Endothelial cell of umbilical vein (primary cell): ENCODE measurements around the gene SPARC. TPM values are rescaled to one million over a fixed set of nuclear protein-coding genes. Genes with fewer than 3 reads are reported as not detected.

Experiments
- BruUV-seq: library from RNA; stranded (reverse); fragments of 400-500 nt; replicated peaks from 2 replicates; lab custom pipeline; 2021; lab: Mats Ljungman, UMichigan
- CTCF ChIA-PET: fragments of 300-600, 350-600 bp; sonication (Branson Sonifier 250); formaldehyde crosslinking; loops from one replicate; lab custom pipeline; 2021; ENCODE audit warnings: antibody characterized with exemption, inconsistent platforms; lab: Charles Lee
- POLR2A ChIA-PET: fragments of 300-600, 350-600 bp; sonication (Branson Sonifier 250); formaldehyde crosslinking; loops from one replicate; lab custom pipeline; 2021; ENCODE audit warnings: antibody characterized with exemption, inconsistent platforms; lab: Charles Lee
- DNase-seq: peaks from one replicate; pipeline ENCODE4 v3.0.0-alpha.2; 2011; ENCODE audit warnings: low read depth, low spot score
- FAIRE-seq: peaks from 2 replicates; lab custom pipeline; 2011; peaks lifted over from hg19 to GRCh38; lab: Jason Lieb, UNC
- H2AFZ ChIP-seq: 2 replicates; pipeline ENCODE4 v1.6.0; 2012; ENCODE audit warnings: low read depth, low read length, control low read depth, inconsistent platforms
- H3K27ac ChIP-seq: 2 replicates; pipeline ENCODE4 v1.5.1; 2011; ENCODE audit warnings: low read depth, mild to moderate bottlenecking, control low read depth, low read length, moderate library complexity; ENCODE audit not compliant: insufficient read depth
- H3K27me3 ChIP-seq, 2 experiments: 2 replicates each; pipeline versions ENCODE4 v1.6.0 to v1.6.1; 2011; ENCODE audit warnings: low read length in 2 of 2, mixed read lengths in 1 of 2; ENCODE audit not compliant: control insufficient read depth in 2 of 2, insufficient read depth in 2 of 2
- H3K36me3 ChIP-seq, 2 experiments: 2 replicates in 1 of 2; 3 replicates in 1 of 2; pipeline ENCODE4 v1.5.1; 2011; ENCODE audit warnings: low read length in 2 of 2, mild to moderate bottlenecking in 1 of 2, moderate library complexity in 1 of 2; ENCODE audit not compliant: control insufficient read depth in 2 of 2, insufficient read depth in 2 of 2; ENCODE audit errors: extremely low read depth in 1 of 2
- H3K4me1 ChIP-seq: 3 replicates; pipeline ENCODE4 v1.5.1; 2011; ENCODE audit warnings: mild to moderate bottlenecking, low read length; ENCODE audit not compliant: control insufficient read depth, insufficient read depth; ENCODE audit errors: extremely low read depth
- H3K4me2 ChIP-seq: 2 replicates; pipeline ENCODE4 v1.6.1; 2011; ENCODE audit warnings: low read length, control low read depth, mixed read lengths; ENCODE audit not compliant: insufficient read depth
- H3K4me3 ChIP-seq, 3 experiments: fragments of 200-600 bp in 1 of 3; sonication (generic), shearing (Covaris generic) in 1 of 3; replicated peaks in 1 of 3; 2 replicates each; pipeline ENCODE4 v1.5.1; 2011 to 2016; ENCODE audit warnings: control low read depth in 3 of 3, low read length in 3 of 3, mild to moderate bottlenecking in 2 of 3, inconsistent platforms in 1 of 3, low read depth in 1 of 3, moderate library complexity in 1 of 3; ENCODE audit not compliant: insufficient read depth in 1 of 3
- H3K79me2 ChIP-seq: 2 replicates; pipeline ENCODE4 v1.6.0; 2012; ENCODE audit warnings: low read length, inconsistent platforms; ENCODE audit not compliant: control insufficient read depth, insufficient read depth
- H3K9ac ChIP-seq: replicated peaks from 2 replicates; pipeline ENCODE3; 2011; ENCODE audit warnings: low read length, control low read depth; ENCODE audit not compliant: insufficient read depth; ENCODE audit errors: extremely low read depth
- H3K9me1 ChIP-seq: replicated peaks from 3 replicates; pipeline ENCODE4 v1.6.0; 2011; ENCODE audit warnings: mild to moderate bottlenecking, low read length; ENCODE audit not compliant: control insufficient read depth, insufficient read depth; ENCODE audit errors: extremely low read depth
- H3K9me3 ChIP-seq: replicated peaks from 2 replicates; pipeline ENCODE4 v1.5.1; 2012; ENCODE audit warnings: low read length, inconsistent platforms; ENCODE audit not compliant: control insufficient read depth, insufficient read depth
- H4K20me1 ChIP-seq: replicated peaks from 2 replicates; pipeline ENCODE3; 2011; ENCODE audit warnings: mild to moderate bottlenecking, low read length; ENCODE audit not compliant: control insufficient read depth, insufficient read depth; ENCODE audit errors: extremely low read depth
- CTCF ChIP-seq, 2 donors: IDR thresholded peaks; 1 replicate in 1 of 2; 2 replicates in 1 of 2; pipeline ENCODE4 v1.5.1; 2011; ENCODE audit warnings: low read length in 2 of 2, mild to moderate bottlenecking in 2 of 2, moderate library complexity in 2 of 2, control low read depth in 1 of 2, inconsistent platforms in 1 of 2, low read depth in 1 of 2; ENCODE audit not compliant: insufficient read depth in 1 of 2; ENCODE audit errors: extremely low read depth in 1 of 2
- EZH2 ChIP-seq: IDR thresholded peaks from 2 replicates; pipeline ENCODE4 v1.6.1; 2012; ENCODE audit warnings: borderline replicate concordance, low read depth, mild to moderate bottlenecking, moderate library complexity, low read length, inconsistent platforms; ENCODE audit not compliant: severe bottlenecking
- FOS ChIP-seq: IDR thresholded peaks from 2 replicates; pipeline ENCODE4 v1.6.1; 2011; ENCODE audit warnings: mild to moderate bottlenecking, low read length, moderate library complexity, borderline replicate concordance; ENCODE audit not compliant: insufficient read depth
- GATA2 ChIP-seq: IDR thresholded peaks from 2 replicates; pipeline ENCODE4 v1.7.0; 2011; ENCODE audit warnings: low read depth, mild to moderate bottlenecking, moderate library complexity, mixed read lengths, low read length; ENCODE audit not compliant: insufficient read length, insufficient read depth
- JUN ChIP-seq: IDR thresholded peaks from 2 replicates; pipeline ENCODE4 v1.6.1; 2011; ENCODE audit warnings: borderline replicate concordance, low read depth; ENCODE audit not compliant: insufficient read length, insufficient read depth
- MAX ChIP-seq: IDR thresholded peaks from 2 replicates; pipeline ENCODE4 v1.6.1; 2011; ENCODE audit not compliant: insufficient read depth, insufficient read length
- MYC ChIP-seq: IDR thresholded peaks from one replicate; pipeline ENCODE4 v1.6.1; 2011; ENCODE audit warnings: mild to moderate bottlenecking, low read depth, low read length
- POLR2A ChIP-seq: IDR thresholded peaks from 2 replicates; pipeline ENCODE4 v1.6.1; 2012; ENCODE audit warnings: low read depth, mild to moderate bottlenecking, control low read depth, low read length
- POLR2AphosphoS5 ChIP-seq: IDR thresholded peaks from 2 replicates; pipeline ENCODE4 v1.6.1; 2012; ENCODE audit warnings: low read depth, mild to moderate bottlenecking, control low read depth, low read length, moderate library complexity; ENCODE audit not compliant: insufficient read depth
- dilution Hi-C: fragments of 300-500 bp; cut with MboI; formaldehyde crosslinking; loops from one replicate; pipeline ENCODE4 v1.15.0; 2019; ENCODE audit warnings: low sequenced_read_pairs; ENCODE audit not compliant: extremely low pct_ligation_motif_present
- intact Hi-C: fragments of 100-400 bp; cut with micrococcal nuclease; formaldehyde crosslinking; loops from one replicate; pipeline ENCODE4 v1.10.0; 2022
- polyA plus RNA-seq, 4 experiments: library from polyadenylated mRNA; depleted of rRNA in 3 of 4; stranded (reverse) in 3 of 4; unstranded in 1 of 4; fragments of >200 nt; gene quantifications; 2 replicates each; pipeline versions ENCODE4 v1.2.1 to v1.2.3, GENCODE V29; 2011 to 2012; ENCODE audit warnings: missing spikeins in 1 of 4
- total RNA-seq: library from RNA; stranded (reverse); gene quantifications from 2 replicates; pipeline ENCODE4 v1.2.3, GENCODE V29; 2021

The SPARC gene
- total and polyA plus RNA-seq, 2 donors (not counting 3 experiments of a cell fraction or from before 2014, with no cell fraction given): 2,962 to 3,114 TPM

GRCh38 chr5:151694035-151694485, 7.3 kb upstream of the SPARC start:
- H4K20me1 ChIP-seq: no peaks in the 10 kb centered on the region
- no peak overlapping the region for H3K4me3 ChIP-seq
- DNase-seq (no peak), FAIRE-seq (peak; percentile 12)
- dilution Hi-C loops: no loop called here
- peaks cover 6% of the 10 kb centered on the region for H3K4me1 ChIP-seq
- BruUV-seq: no TSS peak
- TF ChIP-seq JUN (no peak), CTCF (IDR thresholded peaks at IDR 0.05; ENCODE audit: extremely low read depth in 1 of 2, insufficient read depth in 1 of 2, low read depth in 1 of 2, low read length in 2 of 2) (no peak), MAX (no peak), POLR2A (no peak), FOS (no peak), GATA2 (no peak), POLR2AphosphoS5 (no peak), EZH2 (no peak), MYC (no peak)
- CTCF ChIA-PET: interaction anchor here (1.7 kb wide), 1 partner anchor 47 kb away, joined by 9 read pairs; no protein-coding TSS in a partner anchor
- no peak overlapping the region for H3K4me2 ChIP-seq
- H3K36me3 ChIP-seq: no peaks in the 10 kb centered on the region
- H3K9me1 ChIP-seq: no peaks in the 10 kb centered on the region
- no peak overlapping the region for H3K9ac ChIP-seq
- no peak overlapping the region for H2AFZ ChIP-seq
- intact Hi-C loops: no loop called here
- H3K9me3 ChIP-seq: no peaks in the 10 kb centered on the region
- POLR2A ChIA-PET: no interaction called here
- no peak overlapping the region for H3K27ac ChIP-seq
- H3K27me3 ChIP-seq: no peaks in the 10 kb centered on the region
- H3K79me2 ChIP-seq: no peaks in the 10 kb centered on the region
